Activated CD8-positive, alpha-beta T cell treated with anti-CD3 and anti-CD28 coated beads for 36 hours (primary cell): ENCODE results near the gene GCGR. TPM values are rescaled to one million over a fixed set of nuclear protein-coding genes. Genes with fewer than 3 reads are reported as not detected.

Experiments used
- ATAC-seq: fragments of 200-7000 bp; cut with Tn5 transposase; one replicate; pipeline ENCODE4 v1.10.0; 2021; ENCODE audit warnings: mild to moderate bottlenecking, moderate library complexity
- CTCF ChIA-PET: fragments of 350-600 bp; sonication (Branson Sonifier 250); formaldehyde crosslinking; loops from one replicate; lab custom pipeline; 2021; ENCODE audit warnings: antibody characterized with exemption; lab: Charles Lee
- POLR2A ChIA-PET: fragments of 350-600 bp; sonication (Branson Sonifier 250); formaldehyde crosslinking; loops from one replicate; lab custom pipeline; 2021; ENCODE audit warnings: antibody characterized with exemption; lab: Charles Lee
- DNase-seq: peaks from one replicate; pipeline ENCODE4 v3.0.0-alpha.2; 2020
- H3K27ac Mint-ChIP-seq: one replicate; pipeline ENCODE4 v1.8.0; 2021; ENCODE audit warnings: mild to moderate bottlenecking, mixed read lengths
- H3K27me3 Mint-ChIP-seq: one replicate; pipeline ENCODE4 v1.8.0; 2021; ENCODE audit warnings: mixed read lengths
- H3K36me3 Mint-ChIP-seq: one replicate; pipeline ENCODE4 v1.8.0; 2021; ENCODE audit warnings: low read depth, mixed read lengths
- H3K4me1 Mint-ChIP-seq: one replicate; pipeline ENCODE4 v1.8.0; 2021; ENCODE audit warnings: low read depth, mixed read lengths
- H3K4me3 Mint-ChIP-seq: one replicate; pipeline ENCODE4 v1.8.0; 2021; ENCODE audit warnings: mild to moderate bottlenecking, moderate library complexity, mixed read lengths
- H3K9me3 Mint-ChIP-seq: one replicate; pipeline ENCODE4 v1.8.0; 2021; ENCODE audit warnings: mixed read lengths
- intact Hi-C: fragments of 100-400 bp; cut with micrococcal nuclease; formaldehyde crosslinking; loops from one replicate; pipeline ENCODE4 v1.10.0; 2022
- total RNA-seq, 2 experiments: library from RNA; stranded (reverse); gene quantifications; one replicate each; pipeline ENCODE4 v1.2.3, GENCODE V29; 2021
- TF ChIP-seq, protein P1 (sequence below): fragments of 200-600 bp; IDR thresholded peaks from one replicate; pipeline ENCODE4 v1.8.0; 2022; ENCODE audit warnings: antibody characterized with exemption, mild to moderate bottlenecking

Gene GCGR
- total RNA-seq, 2 experiments from 2014 or later, result not detected

GRCh38 chr17:81811705-81812570, 8.0 kb downstream of the GCGR start:
- intact Hi-C loops, result no loop called here
- POLR2A ChIA-PET, result interaction anchor here (0.5 to 0.6 kb wide), 2 partner anchors 108 to 173 kb away, joined by 3 to 4 read pairs; partner anchors contain the start of gene MRPL12
- TF ChIP-seq, protein P1, sequence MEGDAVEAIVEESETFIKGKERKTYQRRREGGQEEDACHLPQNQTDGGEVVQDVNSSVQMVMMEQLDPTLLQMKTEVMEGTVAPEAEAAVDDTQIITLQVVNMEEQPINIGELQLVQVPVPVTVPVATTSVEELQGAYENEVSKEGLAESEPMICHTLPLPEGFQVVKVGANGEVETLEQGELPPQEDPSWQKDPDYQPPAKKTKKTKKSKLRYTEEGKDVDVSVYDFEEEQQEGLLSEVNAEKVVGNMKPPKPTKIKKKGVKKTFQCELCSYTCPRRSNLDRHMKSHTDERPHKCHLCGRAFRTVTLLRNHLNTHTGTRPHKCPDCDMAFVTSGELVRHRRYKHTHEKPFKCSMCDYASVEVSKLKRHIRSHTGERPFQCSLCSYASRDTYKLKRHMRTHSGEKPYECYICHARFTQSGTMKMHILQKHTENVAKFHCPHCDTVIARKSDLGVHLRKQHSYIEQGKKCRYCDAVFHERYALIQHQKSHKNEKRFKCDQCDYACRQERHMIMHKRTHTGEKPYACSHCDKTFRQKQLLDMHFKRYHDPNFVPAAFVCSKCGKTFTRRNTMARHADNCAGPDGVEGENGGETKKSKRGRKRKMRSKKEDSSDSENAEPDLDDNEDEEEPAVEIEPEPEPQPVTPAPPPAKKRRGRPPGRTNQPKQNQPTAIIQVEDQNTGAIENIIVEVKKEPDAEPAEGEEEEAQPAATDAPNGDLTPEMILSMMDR, result no peak
- H3K4me3 Mint-ChIP-seq, result no peak overlapping the region
- CTCF ChIA-PET, result no interaction called here
- DNase-seq (no peak), ATAC-seq (no peak)
- H3K27me3 Mint-ChIP-seq, result peaks cover 13% of the 10 kb centered on the region
- H3K9me3 Mint-ChIP-seq, result no peaks in the 10 kb centered on the region
- H3K36me3 Mint-ChIP-seq, result no peaks in the 10 kb centered on the region
- no peaks in the 10 kb centered on the region for H3K4me1 Mint-ChIP-seq
- no peak overlapping the region for H3K27ac Mint-ChIP-seq

DNA sequence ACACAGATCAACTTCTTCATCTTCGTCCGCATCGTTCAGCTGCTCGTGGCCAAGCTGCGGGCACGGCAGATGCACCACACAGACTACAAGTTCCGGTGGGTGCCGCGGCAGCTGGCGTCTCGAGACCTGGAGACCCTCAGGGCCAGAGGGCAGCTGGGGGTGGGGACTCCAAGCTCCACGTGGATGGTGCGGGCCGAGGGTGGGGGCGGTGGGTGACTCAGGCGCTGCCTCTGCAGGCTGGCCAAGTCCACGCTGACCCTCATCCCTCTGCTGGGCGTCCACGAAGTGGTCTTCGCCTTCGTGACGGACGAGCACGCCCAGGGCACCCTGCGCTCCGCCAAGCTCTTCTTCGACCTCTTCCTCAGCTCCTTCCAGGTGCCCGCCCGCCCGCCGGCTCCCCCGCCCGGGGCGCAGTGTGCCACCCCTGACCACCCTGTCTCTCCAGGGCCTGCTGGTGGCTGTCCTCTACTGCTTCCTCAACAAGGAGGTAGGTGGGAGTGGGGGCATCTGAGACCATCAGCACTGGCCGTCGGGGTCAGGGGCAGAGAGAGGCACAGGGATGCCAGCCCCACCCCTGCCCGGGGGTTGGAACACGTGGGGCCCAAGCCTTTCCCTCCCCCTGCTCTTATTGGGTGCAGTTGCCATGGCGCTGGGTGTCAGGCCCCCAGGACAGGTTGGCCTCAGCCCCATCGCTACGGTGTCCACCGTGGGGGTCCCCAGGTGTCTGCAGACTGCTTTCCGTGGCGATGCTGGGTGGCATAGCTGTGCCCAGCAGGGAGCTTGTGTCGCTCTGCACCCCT, 8.8 kb downstream of the GCGR start:
- TF ChIP-seq, protein P1, result no peak
- no peaks in the 10 kb centered on the region for H3K4me1 Mint-ChIP-seq
- no peak overlapping the region for H3K27ac Mint-ChIP-seq
- ATAC-seq, result no peak
- ChIA-PET POLR2A (interaction anchor here (0.5 kb wide), 1 partner anchor 174 kb away, joined by 4 read pairs; no protein-coding TSS in a partner anchor), CTCF (no interaction called here)
- intact Hi-C loops, result no loop called here
- peaks cover 16% of the 10 kb centered on the region for H3K27me3 Mint-ChIP-seq
- H3K36me3 Mint-ChIP-seq, result no peaks in the 10 kb centered on the region
- no peaks in the 10 kb centered on the region for H3K9me3 Mint-ChIP-seq
- DNase-seq, result no peak
- H3K4me3 Mint-ChIP-seq, result no peak overlapping the region

- TF ChIP-seq, protein P1, result no peak
- CTCF ChIA-PET, result no interaction called here
- no peaks in the 10 kb centered on the region for H3K36me3 Mint-ChIP-seq
These were observed 9.4 kb downstream of the GCGR start for GRCh38 chr17:81813371-81813684.

DNA sequence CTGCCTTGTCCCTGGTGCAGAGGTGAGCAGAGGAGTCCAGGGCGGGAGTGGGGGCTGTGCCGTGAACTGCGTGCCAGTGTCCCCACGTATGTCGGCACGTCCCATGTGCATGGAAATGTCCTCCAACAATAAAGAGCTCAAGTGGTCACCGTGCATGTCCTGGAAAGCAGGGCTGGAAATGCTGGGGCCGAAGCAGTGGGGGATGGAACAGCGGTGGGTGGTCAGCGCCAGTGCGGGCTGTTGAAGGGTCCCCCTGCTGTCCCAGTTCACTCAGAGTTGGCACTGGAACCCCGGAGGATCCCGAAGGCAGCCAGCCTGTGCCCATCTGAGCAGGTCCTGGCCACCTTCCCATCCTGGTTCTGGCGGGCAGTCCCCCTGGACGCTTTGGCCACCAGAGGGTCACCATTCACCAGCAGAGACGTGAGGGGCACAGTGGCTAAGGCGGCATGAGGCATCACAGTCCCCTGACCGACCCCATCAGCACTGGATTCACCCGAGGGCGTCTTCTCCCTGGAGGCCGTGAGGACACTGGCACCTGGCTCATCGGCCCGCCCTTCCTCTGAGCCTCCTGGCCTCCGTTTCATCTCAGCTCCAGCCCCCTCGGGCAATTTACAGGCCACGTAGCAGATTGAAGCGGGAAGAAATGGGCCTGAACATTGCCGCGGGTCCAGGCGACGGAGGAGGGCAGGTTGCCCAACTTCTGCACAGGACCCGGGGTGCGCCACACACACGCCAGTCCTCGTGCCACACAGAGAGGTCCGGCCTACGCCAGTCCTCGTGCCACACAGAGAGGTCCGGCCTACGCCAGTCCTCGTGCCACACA, 10.1 kb downstream of the GCGR start:
- Mint-ChIP-seq H3K27me3 (peaks cover 15% of the 10 kb centered on the region), H3K36me3 (no peaks in the 10 kb centered on the region), H3K9me3 (no peaks in the 10 kb centered on the region), H3K4me3 (no peak overlapping the region), H3K27ac (no peak overlapping the region), H3K4me1 (no peaks in the 10 kb centered on the region)
- ATAC-seq (no peak), DNase-seq (no peak)
- TF ChIP-seq, protein P1, result no peak
- intact Hi-C loops, result no loop called here
- ChIA-PET CTCF (no interaction called here), POLR2A (interaction anchor here (1.1 kb wide), 1 partner anchor 149 kb away, joined by 3 read pairs; no protein-coding TSS in a partner anchor)

More at GRCh38 chr17:81813371-81813684, 9.4 kb downstream of the GCGR start:
- DNase-seq (no peak), ATAC-seq (no peak)
- no peaks in the 10 kb centered on the region for H3K9me3 Mint-ChIP-seq
- intact Hi-C loops, result no loop called here
- H3K4me3 Mint-ChIP-seq, result no peak overlapping the region
- H3K27ac Mint-ChIP-seq, result no peak overlapping the region
- no peaks in the 10 kb centered on the region for H3K4me1 Mint-ChIP-seq
- peaks cover 17% of the 10 kb centered on the region for H3K27me3 Mint-ChIP-seq
- POLR2A ChIA-PET, result no interaction called here
